Measurements from ENCODE around the gene CYP4F2. TPM values are rescaled to one million over a fixed set of nuclear protein-coding genes. Genes with fewer than 3 reads are reported as not detected.
"Not testable (repeated sequence)": the region's sequence is repeated elsewhere in the genome, so short reads cannot be mapped to it uniquely, and the experiment has no call there.

The CYP4F2 gene, protein sequence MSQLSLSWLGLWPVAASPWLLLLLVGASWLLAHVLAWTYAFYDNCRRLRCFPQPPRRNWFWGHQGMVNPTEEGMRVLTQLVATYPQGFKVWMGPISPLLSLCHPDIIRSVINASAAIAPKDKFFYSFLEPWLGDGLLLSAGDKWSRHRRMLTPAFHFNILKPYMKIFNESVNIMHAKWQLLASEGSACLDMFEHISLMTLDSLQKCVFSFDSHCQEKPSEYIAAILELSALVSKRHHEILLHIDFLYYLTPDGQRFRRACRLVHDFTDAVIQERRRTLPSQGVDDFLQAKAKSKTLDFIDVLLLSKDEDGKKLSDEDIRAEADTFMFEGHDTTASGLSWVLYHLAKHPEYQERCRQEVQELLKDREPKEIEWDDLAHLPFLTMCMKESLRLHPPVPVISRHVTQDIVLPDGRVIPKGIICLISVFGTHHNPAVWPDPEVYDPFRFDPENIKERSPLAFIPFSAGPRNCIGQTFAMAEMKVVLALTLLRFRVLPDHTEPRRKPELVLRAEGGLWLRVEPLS
- total RNA-seq, result not detected in 2 replicates

DNA sequence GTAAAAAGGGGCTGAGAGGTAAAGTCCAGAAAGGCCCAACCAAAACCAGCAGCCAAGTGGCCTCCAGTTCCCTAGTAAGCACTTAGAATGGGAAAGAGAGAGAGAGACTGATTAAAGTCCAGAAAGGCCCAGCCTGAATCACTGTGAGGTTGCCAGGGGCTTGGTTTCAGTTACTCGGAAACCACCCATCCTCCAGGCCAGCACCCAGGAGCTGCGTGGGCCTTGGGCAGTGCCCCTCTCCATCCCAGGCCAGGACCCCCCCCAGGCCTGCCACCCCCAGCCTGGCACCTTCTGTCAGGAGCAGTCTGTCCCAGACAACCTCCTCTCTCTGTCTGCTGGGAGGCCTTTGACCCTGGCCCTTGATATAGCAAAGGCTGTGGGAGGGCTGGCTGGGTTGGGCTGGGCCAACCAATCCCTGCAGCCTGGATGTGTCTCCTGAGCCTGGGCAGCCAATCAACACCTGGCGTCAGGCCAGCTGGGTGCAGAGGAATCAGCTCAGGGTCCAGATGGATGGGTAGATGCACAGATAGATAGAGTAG is at the start of gene CYP4F2:
CYP4F2 (minus strand) TSS at position 337 of the 539 bp plus-strand sequence. CDS start 463 bp downstream, outside the sequence.
- intact Hi-C loops (cut with micrococcal nuclease), result no loop called here

DNA sequence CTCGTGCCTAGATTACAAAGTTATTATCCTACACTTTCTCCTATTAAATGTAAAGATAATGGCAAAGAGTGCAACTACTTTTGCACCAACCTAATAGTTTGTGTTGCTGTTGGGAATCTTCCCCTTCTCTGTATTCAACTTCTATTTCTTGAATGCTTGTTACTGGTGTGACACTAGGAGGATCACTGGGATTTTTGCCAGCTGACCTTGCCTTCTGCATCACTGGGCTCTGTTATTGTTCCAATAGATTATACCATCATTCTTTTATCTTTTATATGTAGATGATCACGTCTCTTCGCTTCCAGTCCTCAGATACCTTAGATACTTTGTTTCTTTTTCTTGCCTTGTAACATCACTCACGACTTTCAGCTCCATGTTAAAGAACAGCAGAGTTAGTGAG is 47.4 kb upstream of the CYP4F2 start:
- intact Hi-C loops (cut with micrococcal nuclease), result no loop called here

DNA sequence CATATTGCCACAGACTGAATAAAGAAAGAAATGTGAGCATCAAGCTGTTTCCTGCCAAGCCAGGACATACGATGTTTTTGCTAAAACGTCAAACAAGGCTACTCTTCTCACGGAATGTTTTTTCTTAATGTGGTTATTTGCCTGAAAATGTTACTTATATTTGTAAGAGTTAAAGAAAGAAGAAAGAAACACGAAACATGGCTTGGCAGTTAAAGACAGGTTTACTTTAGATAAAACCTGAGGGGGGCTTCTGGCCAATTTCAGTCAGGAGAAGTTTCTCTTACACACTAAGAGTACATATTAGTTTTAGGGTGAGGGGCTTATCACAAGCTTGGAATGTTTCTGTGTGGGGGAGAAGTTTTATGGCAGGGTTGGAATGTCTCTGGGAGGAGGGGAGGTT is 46.5 kb upstream of the CYP4F2 start:
- intact Hi-C loops (cut with micrococcal nuclease), result no loop called here

DNA sequence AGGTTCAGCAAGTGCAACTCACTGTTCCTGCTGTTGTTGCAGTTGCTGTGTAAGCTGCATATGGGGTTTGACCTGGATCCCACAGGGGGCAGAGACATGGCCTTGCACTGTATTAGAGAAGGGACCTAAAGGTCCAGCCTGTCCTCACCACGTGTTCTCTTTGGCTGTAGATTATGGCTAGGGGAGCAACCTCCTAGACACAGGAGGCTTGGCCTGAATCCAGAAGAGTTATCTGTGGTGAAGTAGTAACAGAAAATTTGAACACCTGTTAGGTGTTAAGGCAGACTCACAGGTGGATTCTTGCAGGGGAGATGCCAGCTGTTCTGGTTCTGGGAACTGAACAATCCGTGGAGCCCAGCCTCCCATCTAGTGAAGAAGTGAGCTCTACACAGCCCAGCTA is 39.9 kb upstream of the CYP4F2 start:
- intact Hi-C loops (cut with micrococcal nuclease), result no loop called here

DNA sequence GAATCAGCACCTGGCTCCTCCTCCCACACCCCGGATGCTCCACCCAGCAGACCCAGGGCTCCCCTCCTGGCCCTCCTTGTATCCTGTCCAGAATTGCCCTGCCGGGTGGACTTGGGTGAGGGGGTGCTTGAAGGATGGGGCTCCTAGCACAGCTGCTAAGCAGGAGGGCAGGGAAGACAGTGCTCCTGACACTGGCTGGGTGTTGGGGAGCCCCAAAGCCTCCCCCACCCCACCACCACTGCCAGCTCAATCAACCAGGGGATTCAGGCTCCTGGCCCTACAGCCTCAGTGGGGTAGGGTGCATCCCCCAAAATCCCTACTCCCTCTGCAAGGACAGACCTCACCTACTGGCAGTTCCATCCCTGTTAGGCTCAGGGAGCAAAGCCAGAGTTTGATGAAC is 39.1 kb upstream of the CYP4F2 start:
- intact Hi-C loops (cut with micrococcal nuclease), result no loop called here

DNA sequence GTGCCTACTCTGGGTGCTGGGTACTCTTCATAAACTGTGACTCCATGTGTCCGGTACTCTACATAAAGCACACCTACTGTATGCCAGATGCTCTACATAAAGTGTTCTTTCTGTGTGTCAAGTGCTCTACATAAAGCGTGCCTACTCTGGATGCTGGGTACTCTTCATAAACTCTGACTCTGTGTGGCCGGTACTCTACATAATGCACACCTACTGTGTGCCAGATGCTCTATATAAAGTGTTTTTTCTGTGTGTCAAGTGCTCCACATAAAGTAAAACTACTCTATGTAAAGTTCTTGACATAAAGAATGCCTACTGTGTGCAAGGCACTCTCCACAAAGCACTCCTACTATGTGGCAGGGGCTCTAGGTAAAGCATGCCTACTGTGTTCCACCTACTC is 38.3 kb upstream of the CYP4F2 start:
- intact Hi-C loops (cut with micrococcal nuclease), result no loop called here

DNA sequence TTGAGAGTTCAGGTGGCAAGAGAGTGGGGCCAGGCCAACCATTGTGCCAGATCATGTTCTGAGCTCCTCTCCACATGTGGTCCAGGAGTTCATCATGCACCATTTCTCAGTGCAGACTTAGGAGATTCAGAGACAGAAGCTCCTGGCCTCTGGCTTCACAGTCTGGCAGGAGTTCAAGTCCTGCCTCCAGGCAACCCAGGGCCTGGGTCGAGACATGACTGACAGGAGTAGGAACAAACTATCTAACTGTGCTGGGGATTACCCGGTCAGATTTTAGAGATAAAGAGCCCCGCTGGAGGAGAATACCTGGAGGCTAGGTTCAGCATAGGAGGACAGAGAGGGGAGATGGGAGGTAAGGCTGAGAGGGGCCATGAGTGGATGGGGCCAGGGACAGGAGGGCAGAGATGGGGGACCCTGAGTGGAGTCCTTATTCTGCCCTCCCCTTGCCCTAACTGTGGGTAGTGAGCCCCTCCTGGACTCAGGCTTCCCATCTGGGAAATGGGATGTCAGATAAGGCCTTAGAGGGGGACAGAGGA is 37.4 kb upstream of the CYP4F2 start:
- intact Hi-C loops (cut with micrococcal nuclease), result no loop called here

DNA sequence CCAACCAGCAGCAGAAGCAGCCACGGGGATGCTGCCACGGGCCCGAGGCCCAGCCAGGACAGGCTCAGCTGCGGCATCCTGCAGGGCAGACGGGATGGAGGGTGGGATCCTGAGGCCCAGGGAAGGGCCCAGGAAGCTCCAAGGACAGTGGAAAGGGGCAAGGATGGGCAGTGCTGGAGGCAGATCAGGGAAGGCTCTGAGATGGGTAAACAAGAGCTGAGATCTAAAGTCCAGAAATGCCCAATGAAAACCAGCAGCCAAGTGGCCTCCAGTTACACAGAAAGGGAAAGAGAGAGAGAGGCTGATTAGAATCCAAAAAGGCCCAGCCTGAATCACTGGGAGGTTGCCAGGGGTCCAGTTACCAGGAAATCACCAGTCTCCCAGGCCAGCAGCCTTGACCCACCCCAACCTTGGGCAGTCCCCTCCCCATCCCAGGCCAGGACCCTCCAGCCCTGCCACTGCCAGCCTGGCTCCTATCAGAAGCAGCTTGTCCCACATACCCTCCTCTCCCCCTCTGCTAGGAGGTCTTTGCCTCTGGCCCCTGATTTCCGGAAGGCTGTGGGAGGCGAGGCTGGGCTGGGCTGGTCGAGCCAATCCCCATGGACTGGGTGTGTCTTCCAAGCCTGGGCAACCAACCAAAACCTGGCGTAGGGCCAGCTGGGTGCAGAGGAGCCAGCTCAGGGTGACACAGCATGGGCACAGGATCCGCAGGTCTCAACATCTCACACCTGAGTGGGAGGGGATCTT is 36.6 kb upstream of the CYP4F2 start, which contains the start of gene CYP4F11:
CYP4F11 (minus strand) TSS at position 198 of the 747 bp plus-strand sequence; CDS start at position 77, 121 bp downstream.
- intact Hi-C loops (cut with micrococcal nuclease), result no loop called here

DNA sequence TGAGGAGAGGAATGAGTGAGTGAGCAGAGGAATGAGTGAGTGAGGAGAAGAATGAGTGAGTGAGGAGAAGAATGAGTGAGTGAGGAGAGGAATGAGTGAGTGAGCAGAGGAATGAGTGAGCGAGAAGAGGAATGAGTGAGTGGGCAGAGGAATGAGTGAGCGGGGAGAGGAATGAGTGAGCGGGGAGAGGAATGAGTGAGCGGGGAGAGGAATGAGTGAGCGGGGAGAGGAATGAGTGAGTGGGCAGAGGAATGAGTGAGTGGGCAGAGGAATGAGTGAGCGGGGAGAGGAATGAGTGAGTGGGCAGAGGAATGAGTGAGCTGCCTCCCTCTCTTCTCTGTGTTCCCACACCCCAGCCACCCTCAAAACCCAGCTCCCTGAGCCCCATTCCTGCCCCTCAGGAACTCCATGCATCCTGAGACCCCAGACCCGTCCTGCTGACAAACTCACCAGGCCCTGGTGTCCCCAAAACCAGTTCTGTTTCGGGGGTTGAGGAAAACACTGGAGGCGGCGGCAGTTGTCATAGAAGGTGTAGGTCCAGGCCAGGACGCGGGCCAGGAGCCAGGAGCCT is 36.0 kb upstream of the CYP4F2 start:
- intact Hi-C loops (cut with micrococcal nuclease), result not testable (repeated sequence)

DNA sequence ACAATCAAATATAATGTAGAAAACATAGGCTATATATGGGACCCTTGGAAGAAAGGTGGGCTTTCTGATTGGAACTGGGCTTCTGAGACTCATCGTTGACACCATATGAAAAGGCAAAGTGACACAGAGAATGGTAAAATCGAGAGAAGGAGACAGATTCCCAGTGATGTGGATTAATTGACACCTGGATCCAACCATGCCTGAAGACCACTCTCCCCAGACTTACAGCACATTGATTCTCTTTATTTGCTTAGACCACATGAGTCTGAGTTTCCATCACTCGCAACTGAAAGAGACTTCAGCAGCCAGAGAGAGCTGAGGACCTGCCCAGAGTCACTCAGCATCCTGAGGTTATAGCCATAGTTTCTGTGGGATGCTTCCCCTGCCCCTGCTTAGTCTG is 30.4 kb upstream of the CYP4F2 start:
- intact Hi-C loops (cut with micrococcal nuclease), result no loop called here

DNA sequence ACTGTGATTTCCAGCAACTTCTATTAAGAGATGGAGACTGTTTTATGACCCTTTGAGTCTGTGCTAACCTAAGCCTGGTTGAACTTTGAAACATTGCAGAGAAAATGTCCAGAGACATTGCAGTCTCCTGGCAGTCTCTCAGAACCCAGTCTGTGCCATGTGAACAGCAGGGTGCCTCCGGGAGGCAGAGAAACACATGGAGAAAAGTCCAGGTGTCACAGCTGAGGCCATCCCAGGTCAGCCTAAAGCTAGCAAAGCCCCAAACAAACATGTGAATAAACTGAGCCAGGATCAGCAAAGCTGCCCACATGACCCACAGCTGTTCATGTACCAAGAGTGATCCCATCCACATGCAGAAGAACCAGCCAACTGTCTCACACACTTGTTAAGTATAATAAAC is 28.6 kb upstream of the CYP4F2 start:
- intact Hi-C loops (cut with micrococcal nuclease), result no loop called here

DNA sequence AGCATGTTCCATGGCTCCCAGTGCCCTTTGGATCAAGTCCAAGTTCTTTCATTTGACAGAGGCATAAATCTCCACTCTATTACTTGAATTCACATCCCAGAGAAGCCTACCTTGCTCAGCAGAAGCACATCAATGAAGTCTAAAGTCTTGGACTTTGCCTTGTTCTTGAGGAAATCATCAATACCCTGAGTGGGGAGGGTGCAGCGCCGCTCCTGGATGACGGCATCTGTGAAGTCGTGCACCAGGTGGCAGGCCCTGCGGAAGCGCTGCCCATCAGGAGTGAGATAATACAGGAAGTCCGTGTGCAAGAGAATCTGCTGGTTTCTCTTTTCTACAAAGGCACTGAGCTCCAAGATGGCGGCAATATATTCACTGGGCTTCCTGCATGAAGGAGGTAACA is 25.8 kb upstream of the CYP4F2 start:
- intact Hi-C loops (cut with micrococcal nuclease), result no loop called here

DNA sequence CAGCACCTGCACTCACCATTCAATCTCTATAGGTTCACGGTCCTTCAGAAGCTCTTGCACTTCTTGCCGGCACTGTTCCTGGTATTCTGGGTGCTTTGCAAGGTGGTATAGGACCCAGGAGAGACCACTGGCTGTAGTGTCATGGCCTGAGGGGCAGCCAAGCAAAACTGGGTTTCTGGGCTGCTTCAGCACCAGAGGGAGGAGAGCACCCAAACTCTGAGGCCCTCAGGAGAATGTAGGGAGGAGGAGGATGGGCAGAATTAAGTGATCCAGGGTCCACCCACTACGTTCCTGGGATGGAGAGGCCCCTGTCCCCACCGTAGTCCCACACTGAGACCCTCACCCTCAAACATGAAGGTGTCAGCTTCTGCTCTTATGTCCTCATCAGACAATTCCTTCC is 24.1 kb upstream of the CYP4F2 start:
- intact Hi-C loops (cut with micrococcal nuclease), result no loop called here

DNA sequence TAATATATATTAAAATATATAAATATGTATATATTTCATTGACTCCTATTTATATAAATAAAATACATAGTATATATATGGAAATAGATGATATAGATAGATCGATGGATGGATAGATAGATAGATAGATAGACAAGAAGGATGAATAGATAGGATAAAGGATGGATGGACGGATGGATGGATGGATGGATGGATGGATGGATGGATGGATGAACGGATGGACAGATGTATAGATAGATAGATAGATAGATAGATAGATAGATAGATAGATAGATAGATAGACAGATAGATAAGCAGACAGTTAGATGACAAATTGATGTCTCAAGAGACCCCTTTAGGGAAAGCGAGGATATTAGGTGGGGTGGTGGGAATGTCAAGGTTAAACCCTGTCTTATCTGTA is 21.4 kb upstream of the CYP4F2 start:
- intact Hi-C loops (cut with micrococcal nuclease), result no loop called here

DNA sequence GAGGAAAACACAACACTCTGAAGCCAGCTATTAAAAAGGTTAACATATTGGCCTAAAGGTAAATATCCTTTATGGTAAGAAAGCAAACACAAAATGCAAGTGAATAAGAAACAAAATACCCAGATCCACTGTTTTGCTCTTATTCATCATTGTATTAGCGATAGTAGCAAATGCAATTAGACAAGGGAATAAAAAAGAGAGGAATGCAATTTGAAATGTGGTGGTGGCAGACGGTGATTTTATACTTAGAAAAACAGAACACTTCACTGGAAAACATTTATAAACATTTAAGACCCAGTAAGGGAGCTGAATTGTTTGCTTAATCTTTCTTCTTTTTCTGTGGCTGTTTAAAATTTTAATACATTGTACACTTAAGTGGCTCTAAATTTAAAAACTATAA is 17.2 kb upstream of the CYP4F2 start:
- intact Hi-C loops (cut with micrococcal nuclease), result no loop called here

DNA sequence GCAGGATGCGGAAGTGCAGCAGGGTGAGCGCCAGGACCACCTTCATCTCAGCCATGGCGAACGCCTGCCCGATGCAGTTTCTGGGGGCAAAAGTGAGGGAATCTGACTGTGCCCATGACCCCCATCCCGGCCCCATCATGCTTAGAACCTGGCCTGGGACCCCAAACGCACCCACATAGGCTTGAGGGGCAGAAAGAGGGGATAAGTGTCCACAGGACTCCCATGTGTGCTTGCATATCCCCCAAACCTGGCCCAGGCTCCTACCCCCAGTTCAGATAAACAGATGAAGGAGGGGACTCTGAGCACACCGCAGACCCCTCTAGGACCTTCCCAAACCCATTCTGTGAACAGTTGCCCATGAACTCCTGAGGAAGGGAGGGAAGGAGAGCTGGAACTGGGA is 16.0 kb upstream of the CYP4F2 start:
- intact Hi-C loops (cut with micrococcal nuclease), result no loop called here

DNA sequence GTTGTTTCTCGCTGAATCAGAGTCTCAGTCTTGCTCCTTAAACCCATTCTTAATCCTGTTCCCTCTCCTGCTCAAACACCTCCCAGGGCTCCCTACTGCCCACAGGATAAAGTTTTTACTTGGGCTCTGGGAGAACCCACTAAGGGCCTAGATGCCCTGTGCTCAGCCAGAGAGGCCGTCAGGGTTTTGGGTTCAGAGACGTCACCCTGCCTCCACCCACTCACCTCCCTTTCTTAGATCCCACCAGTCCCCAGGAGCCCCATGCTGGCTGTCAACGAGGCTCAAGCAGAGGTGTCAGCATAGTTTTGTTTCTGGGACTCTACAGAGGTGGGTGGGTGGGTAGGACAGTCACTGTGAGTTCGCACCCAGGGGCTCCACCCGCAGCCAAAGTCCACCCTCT is 15.5 kb upstream of the CYP4F2 start:
- intact Hi-C loops (cut with micrococcal nuclease), result no loop called here

DNA sequence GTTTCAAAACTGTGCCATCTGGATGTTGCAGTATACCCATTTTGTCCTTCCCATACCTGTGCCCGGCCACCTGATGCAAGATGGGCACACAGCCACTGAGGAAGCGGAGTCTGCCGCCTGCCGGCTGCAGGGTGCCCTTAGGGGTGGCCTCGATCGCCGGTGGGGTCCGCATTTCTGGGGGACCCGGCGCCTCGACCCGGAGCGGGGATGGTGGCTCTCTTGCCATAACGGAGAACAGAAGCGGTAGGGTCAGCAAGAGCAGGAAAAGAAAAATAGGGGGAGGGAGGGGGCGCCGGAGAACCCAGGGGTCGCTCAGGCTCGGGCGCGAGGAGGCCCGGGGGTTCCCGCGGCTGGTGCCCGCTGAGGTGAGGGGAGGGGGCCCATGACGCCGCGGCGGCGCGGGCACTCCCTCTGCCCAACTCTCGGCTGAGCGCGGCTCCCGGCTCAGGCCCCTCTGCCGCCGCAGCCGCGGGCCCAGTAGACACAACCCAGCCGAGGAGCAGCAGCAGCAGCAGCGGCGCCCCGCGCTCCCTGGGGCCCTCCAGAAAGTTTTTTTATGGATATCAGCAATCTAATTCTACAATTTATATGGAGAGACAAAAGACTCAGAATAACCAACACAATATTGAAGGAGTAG is 13.8 kb upstream of the CYP4F2 start:
- intact Hi-C loops (cut with micrococcal nuclease), result no loop called here

DNA sequence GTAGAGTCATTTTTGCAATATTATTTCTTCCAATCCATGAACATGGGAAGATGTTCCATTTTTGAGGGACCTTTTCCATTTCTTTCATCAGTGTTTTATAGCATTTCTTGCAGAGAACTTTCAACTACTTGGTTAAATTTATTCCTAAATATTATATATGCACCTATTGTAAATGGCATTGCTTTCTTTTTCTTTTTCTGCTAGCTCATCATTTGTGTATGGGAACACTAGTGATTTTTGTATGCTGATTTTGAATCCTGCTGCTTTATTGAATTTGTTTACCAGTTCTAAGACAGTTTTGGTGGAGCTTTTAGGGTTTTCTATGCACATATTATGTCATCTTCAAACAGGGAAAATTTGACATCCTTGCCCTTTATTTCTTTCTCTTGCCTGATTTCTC is 7.2 kb upstream of the CYP4F2 start:
- intact Hi-C loops (cut with micrococcal nuclease), result no loop called here

DNA sequence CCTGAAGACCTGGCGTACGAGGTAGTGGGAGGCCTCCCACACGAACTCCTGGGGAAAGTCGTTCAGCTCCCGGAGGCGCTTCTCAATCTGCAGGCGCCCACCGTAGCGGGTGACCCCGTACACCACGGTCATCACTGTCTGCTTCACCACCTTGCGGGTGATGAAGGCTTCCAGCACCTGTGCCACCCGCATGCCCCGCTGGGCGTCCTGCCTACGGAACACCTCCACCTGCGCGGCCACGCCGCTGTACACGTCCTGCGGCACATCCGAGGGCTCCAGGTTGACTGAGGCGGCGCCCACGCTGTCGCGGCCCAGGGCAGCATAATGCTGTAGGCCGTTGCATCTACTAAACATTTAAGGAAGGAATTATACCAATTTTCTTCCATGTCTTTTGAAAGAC is 5.0 kb upstream of the CYP4F2 start:
- intact Hi-C loops (cut with micrococcal nuclease), result not testable (repeated sequence)

DNA sequence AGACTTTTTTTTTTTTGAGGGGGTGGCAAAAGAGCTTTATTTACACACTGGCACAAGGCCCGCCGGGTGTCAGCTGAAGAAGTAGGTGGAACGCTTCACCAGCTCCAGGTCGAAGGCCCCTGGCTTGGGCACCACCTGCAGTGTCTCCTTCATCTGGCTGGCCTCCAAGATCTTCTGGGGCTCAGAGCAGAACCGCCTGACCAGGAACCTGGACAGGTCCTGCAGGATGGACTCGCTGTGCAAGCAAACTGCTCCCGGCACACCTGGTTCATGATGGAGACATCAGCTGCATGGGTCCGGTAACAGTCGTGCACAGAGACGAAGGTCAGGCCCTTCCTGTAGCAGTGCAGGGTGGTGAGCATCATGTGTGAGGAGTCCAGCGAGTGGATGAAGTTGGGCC is 4.4 kb upstream of the CYP4F2 start:
- intact Hi-C loops (cut with micrococcal nuclease), result no loop called here

Data from T-helper 2 cell treated with Interferon-gamma antibody and Interleukin-4, amounts not matched to agents 100 ng/mL and 5 ng/mL, for 36 hours (primary cell).